Measurements from ENCODE around the gene PTPRN.

Gene PTPRN

DNA sequence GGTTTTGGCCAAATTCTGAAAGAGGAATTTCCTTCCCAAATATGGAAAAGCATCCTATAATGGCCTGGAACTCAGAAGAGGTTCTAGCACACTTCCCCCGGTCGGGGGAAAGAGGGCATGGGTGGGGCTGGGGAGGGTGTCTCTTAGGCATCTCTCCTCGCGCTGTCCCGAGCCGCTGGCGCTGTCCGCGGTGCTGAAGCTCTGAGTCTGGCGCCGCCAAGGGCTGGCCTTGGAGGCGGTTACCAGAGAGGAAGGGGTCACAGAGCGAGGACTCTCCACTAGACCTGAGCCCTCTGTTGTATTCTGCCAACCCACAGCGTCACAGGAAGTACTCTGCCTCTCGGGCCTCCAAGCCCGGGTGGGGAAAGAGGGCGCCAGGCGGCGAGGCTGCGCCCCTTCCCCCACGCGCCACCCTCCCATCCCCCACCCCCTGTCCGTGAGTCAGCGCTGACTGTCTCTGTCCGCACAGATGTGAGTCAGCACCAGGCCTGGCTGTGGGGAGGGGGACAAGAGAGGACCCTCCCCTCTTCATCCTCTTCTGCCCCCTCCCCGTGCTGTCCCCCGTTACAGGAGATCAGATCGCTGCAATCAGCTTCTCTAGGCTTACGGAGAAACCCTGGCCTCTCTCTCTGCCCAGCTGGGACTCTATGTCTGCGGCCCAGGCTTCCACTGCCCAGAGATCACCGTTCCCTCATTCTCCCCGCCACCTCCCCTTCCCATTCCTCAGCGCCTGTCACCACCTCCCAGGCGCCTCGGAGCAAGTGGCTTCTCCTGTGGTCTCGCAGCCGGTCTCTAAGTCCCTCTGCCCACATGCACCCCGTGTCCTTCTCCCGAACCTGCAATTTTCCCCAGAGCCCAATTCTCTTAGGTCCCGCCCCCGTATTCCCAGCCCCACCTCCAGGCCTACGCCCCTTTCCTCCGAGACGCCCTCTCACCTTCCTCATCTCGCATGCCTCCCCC is 779 bp downstream of the PTPRN start:
- peak; percentile 32 to 69 (median 37) for DNase-seq (ENCODE audit: low read depth in 3 of 3)

DNA sequence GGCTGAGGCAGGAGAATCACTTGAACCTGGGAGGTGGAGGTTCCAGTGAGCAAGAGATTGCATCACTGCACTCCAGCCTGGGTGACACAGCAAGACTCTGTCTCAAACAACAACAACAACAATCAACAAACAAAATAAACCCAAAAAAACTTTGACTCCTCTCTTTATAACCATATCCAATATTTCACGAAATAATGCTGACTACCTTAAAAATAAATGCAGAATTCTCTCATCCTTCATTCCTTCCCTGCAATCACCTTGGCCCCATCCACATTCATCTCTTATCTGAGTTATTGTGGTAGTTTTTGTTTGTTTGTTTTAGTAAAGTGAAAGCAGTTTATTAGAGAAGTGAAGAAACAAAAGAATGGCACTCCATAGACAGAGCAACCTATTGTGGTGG is 3.2 kb downstream of the PTPRN start:
- no peak for DNase-seq (ENCODE audit: low read depth in 3 of 3)

DNA sequence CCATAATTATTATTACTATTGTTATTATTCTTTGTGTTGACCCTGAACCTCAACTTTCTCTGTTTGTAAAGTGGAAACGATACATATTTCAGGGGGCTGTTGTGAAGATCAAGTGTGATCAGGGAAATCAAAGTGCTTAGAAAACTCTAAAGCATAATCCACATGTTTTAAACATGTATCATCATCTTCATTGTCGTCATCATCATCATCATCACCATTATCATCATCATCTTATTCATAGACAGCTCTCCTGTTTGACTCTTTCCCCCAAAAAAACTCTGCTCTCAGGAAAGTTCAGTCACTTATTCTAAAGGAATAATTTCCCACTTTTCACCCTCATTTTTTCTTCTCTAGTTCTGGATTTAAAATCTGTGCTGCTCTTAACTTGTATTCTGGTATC is 5.0 kb downstream of the PTPRN start:
- DNase-seq (ENCODE audit: low read depth in 3 of 3): no peak

GRCh38 chr2:219302412-219302968 is 6.7 kb downstream of the PTPRN start:
- no peak for DNase-seq (ENCODE audit: low read depth in 3 of 3)

- DNase-seq (ENCODE audit: low read depth in 3 of 3): no peak
Measured at GRCh38 chr2:219300022-219300421, 9.2 kb downstream of the PTPRN start.

GRCh38 chr2:219299372-219299760 is 9.8 kb downstream of the PTPRN start:
- DNase-seq (ENCODE audit: low read depth in 3 of 3): no peak

- DNase-seq (ENCODE audit: low read depth in 3 of 3): peak; percentile 79 to 88 (median 83)
Measured at GRCh38 chr2:219298759-219299371, 10.3 kb downstream of the PTPRN start.

DNA sequence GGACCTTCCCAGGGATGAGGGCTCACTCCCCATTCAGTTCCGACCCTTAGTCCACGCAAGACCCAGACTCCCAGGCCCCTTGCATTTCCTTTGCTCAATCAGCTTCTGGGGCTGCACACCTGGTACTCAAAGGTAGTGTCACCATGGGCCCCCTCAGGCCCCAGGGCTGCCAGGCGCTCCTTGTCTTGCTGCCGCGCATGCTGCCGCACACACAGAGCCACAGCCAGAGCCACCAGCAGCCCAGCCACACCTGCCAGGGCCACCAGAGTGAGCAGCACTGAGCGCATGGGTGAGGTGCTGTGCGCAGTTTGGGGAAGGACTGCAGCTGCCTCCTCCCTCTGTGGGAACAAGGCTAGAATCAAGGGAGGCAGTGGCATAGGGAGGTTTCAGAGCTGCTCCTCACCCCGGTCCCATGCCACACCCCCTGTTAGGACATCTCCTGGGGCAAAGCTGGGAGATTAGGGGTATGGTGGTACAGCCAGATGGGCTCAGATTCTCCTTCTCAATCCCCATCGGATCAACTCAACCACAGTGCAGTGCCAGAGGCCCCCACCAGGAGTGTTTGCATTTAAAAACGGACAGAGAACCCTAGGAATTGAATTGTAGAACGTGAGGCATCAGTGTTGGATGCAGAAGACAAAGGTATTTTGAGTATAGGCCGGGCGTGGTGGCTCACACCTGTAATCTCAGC is 11.3 kb downstream of the PTPRN start:
- no peak for DNase-seq (ENCODE audit: low read depth in 3 of 3)

DNA sequence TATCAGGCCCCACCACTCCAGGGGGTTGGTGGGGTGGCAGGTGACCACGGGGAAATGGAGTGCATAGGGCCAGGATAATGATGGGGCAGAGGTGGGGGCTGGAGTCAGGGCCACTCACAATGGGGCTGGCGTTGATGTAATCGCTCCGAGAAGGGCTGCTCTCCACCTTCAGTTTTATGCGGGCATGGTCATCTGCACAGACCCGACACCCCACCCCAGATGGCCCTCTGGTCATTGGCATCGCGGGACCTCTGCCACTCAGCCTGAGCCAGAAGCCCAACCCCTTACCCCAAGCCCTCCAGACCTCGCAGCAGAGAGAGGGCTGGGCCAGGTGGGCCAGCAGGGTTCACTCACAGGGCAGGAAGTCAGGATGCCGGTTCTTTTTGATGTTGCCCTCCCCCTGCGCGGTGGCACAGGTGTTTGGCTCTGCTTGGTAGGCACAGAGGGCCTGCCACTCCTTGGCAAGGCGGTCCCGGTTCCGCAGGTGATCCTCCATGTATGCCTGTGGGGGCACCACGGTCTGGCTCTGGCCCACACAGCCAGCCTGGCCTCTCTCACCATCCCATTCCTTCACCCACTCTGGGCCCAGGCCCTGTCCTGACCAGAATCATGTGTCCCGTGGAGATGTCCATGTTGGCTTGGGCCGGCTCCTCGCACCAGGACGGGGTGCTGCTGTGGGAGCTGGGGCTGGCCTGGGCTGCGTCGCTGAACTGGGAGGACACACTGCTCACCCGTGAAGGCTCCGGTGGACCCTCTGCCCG is 12.4 kb downstream of the PTPRN start:
- DNase-seq (ENCODE audit: low read depth in 3 of 3): no peak

- DNase-seq (ENCODE audit: low read depth in 3 of 3): no peak
Measured at GRCh38 chr2:219296142-219296541, 13.1 kb downstream of the PTPRN start.

GRCh38 chr2:219294356-219295351 is 14.5 kb downstream of the PTPRN start:
- peak; percentile 81 to 85 (median 82) for DNase-seq (ENCODE audit: low read depth in 3 of 3)

- DNase-seq (ENCODE audit: low read depth in 3 of 3): no peak
Measured at GRCh38 chr2:219293736-219294231, 15.4 kb downstream of the PTPRN start.

- no peak for DNase-seq (ENCODE audit: low read depth in 3 of 3)
Measured at GRCh38 chr2:219292616-219293015, 16.6 kb downstream of the PTPRN start.

DNA sequence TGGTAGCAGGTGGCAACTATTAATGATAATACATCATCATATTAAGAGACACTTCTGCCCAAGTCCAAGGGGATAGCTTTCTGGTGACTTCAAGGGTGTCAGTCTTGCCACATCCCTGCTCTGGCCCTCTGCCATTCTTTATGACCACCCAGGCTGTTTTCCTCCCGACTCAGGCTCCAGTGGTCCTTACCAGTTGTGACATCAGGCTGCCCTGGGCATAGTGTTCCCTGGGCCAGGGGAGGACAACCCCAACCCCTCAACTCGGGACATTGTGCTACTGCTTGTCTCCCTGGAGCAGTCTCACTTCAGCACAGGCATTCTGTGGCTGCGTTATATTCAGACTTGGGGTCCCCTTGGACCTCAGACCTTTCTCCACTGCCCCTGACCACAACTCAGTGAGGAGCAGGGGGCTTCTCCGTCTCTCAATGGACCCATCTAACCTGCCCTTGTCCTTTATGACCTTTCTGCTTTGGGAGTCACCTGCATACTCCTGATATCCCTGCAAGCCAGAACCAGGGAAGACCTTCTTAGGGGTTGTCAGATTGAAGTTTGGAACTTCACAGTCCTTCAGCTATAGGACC is 17.2 kb downstream of the PTPRN start:
- no peak for DNase-seq (ENCODE audit: low read depth in 3 of 3)

DNA sequence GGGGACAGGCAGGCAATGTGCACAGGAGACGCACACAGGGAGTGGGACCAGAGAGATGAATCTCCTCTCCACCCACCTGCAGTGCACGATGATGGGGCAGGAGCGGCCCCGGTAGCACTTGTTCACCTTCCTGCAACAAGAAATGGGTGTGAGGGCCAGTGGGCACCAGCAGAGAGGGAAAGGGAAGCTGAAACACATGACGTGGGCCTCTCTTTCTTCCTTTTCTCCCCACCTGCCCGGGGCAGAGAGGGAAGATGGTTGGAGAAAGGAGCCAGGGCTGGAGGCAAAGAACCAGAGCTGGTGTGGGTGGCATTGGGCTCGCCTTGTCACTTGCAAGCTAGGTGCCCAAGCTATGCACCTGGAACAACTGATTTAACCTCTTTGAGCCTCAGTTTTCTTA is 17.8 kb downstream of the PTPRN start:
- DNase-seq (ENCODE audit: low read depth in 3 of 3): no peak

DNA sequence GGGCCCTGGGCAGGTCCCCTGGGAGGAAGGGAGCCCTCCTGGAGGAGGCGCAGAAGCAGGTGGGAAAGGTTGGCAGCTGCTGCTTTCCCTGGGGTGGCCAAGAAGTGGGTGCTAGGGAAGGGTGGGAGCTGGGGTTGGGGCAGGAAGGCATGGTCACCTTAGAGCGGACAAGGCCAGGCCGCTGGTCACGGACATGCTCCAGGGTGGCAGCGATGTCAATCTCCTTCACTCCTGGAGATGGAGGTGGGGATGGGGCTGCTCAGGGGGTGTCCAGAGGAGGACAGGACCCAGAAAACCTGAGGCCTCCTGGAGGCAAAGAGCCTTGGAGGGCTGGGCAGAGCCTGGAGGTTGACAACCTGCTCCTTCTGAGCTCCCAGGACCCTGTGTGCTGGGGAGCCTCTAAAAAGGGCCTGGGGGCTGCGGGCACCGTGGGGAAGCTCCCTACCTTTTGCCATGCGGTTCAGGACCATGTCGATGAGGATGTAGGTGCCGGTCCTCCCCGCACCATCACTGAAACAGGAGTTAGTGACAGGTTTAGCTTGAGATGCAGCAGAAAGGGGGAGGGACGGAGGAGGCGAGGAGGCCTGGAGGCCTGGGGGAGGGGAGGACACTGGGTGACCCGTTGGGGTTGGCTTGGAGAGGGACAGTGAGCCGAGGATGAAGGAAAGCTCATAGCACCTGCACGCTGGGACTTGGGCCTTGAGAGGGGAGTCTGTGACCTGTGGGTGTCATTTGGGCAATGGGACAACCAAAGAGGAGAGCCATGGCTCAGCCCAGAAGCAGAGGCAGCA is 18.6 kb downstream of the PTPRN start:
- DNase-seq (ENCODE audit: low read depth in 3 of 3): no peak

- no peak for DNase-seq (ENCODE audit: low read depth in 3 of 3)
Measured at GRCh38 chr2:219289537-219290361, 19.5 kb downstream of the PTPRN start.

- DNase-seq (ENCODE audit: low read depth in 3 of 3): no peak
Measured at GRCh38 chr2:219289195-219289536, 20.0 kb downstream of the PTPRN start.
